H1 (cell line): ENCODE data around the gene RPS6KA5. TPM values are rescaled to one million over a fixed set of nuclear protein-coding genes. Genes with fewer than 3 reads are reported as not detected.

ENCODE experiments used
- CTCF ChIA-PET: fragments of 300-600 bp; sonication (Branson Sonifier 250); formaldehyde crosslinking; loops from one replicate; lab custom pipeline; 2021; ENCODE audit not compliant: partially characterized antibody; lab: Charles Lee
- POLR2A ChIA-PET: fragments of 300-600 bp; sonication (Branson Sonifier 250); formaldehyde crosslinking; loops from one replicate; lab custom pipeline; 2021; ENCODE audit warnings: inconsistent platforms; ENCODE audit not compliant: partially characterized antibody; lab: Charles Lee
- DNase-seq, 2 experiments: peaks; one replicate each; pipeline versions ENCODE4 v3.0.0 to v3.0.0-alpha.2; 2010 to 2022; ENCODE audit warnings: low spot score in 2 of 2, low read depth in 1 of 2, mixed read lengths in 1 of 2
- FAIRE-seq: peaks from 2 replicates; lab custom pipeline; 2011; peaks lifted over from hg19 to GRCh38; lab: Jason Lieb, UNC
- H2AFZ ChIP-seq: 2 replicates; pipeline ENCODE4 v1.8.1; 2012; ENCODE audit warnings: low read length, inconsistent platforms
- H2AK5ac ChIP-seq: 2 replicates; pipeline ENCODE4 v1.6.1; 2013; ENCODE audit warnings: low read depth, low read length
- H2BK120ac ChIP-seq: replicated peaks from 2 replicates; pipeline ENCODE3; 2013; ENCODE audit warnings: low read depth, low read length, inconsistent platforms
- H2BK12ac ChIP-seq: 2 replicates; pipeline ENCODE4 v1.6.1; 2013; ENCODE audit warnings: low read depth, low read length
- H2BK15ac ChIP-seq: 2 replicates; pipeline ENCODE4 v1.6.1; 2013; ENCODE audit warnings: low read length
- H2BK20ac ChIP-seq: 2 replicates; pipeline ENCODE4 v1.6.1; 2013; ENCODE audit warnings: low read length
- H2BK5ac ChIP-seq: 2 replicates; pipeline ENCODE4 v1.6.1; 2013; ENCODE audit warnings: low read depth, low read length
- H3K14ac ChIP-seq: 2 replicates; pipeline ENCODE4 v1.6.1; 2013; ENCODE audit warnings: inconsistent platforms; ENCODE audit not compliant: insufficient read length
- H3K18ac ChIP-seq: 2 replicates; pipeline ENCODE4 v1.6.1; 2013; ENCODE audit warnings: low read length; ENCODE audit errors: extremely low read depth
- H3K23ac ChIP-seq: 2 replicates; pipeline ENCODE4 v1.6.1; 2013; ENCODE audit warnings: inconsistent platforms; ENCODE audit not compliant: insufficient read length
- H3K23me2 ChIP-seq: 2 replicates; pipeline ENCODE4 v1.6.1; 2013; ENCODE audit warnings: low read depth, low read length
- H3K27ac ChIP-seq: 2 replicates; pipeline ENCODE4 v1.6.1; 2011; ENCODE audit warnings: low read depth, low read length, inconsistent platforms
- H3K27me3 ChIP-seq, 4 experiments: replicated peaks in 1 of 4; 1 replicate in 1 of 4; 2 replicates in 3 of 4; pipeline versions ENCODE4 v1.6.1 to v1.8.1; 2011 to 2013; ENCODE audit warnings: low read length in 3 of 4, mild to moderate bottlenecking in 3 of 4, inconsistent platforms in 2 of 4, mixed read lengths in 2 of 4, moderate library complexity in 1 of 4; ENCODE audit not compliant: control insufficient read depth in 3 of 4, insufficient read depth in 3 of 4; ENCODE audit errors: extremely low read depth in 1 of 4
- H3K36me3 ChIP-seq, 4 experiments: 2 replicates each; pipeline versions ENCODE4 v1.6.1 to v1.8.1; 2011 to 2013; ENCODE audit warnings: mild to moderate bottlenecking in 4 of 4, low read length in 3 of 4, moderate library complexity in 2 of 4, control low read depth in 1 of 4, inconsistent platforms in 1 of 4; ENCODE audit not compliant: insufficient read depth in 4 of 4, control insufficient read depth in 2 of 4
- H3K4ac ChIP-seq: replicated peaks from 2 replicates; pipeline ENCODE3; 2013; ENCODE audit warnings: low read length, low read depth, mixed read lengths, inconsistent platforms; ENCODE audit not compliant: insufficient read length
- H3K4me1 ChIP-seq, 4 experiments: replicated peaks in 1 of 4; 1 replicate in 1 of 4; 2 replicates in 3 of 4; pipeline versions ENCODE4 v1.6.1 to v1.8.1; 2011 to 2013; ENCODE audit warnings: low read length in 3 of 4, inconsistent platforms in 2 of 4, mixed read lengths in 1 of 4; ENCODE audit not compliant: insufficient read depth in 4 of 4, control insufficient read depth in 3 of 4
- H3K4me2 ChIP-seq, 2 experiments: 2 replicates each; pipeline versions ENCODE4 v1.6.1 to v1.8.1; 2011 to 2013; ENCODE audit warnings: low read depth in 2 of 2, low read length in 2 of 2, control low read depth in 1 of 2, inconsistent platforms in 1 of 2, mild to moderate bottlenecking in 1 of 2; ENCODE audit not compliant: insufficient read depth in 1 of 2
- H3K4me3 ChIP-seq, 4 experiments: fragments of 200-600, 300-600 bp in 1 of 4; sonication (generic), shearing (Covaris generic), sonication (Bioruptor Twin) in 1 of 4; 2 replicates each; pipeline versions ENCODE4 v1.5.1 to v1.8.1; 2011 to 2016; ENCODE audit warnings: low read length in 4 of 4, low read depth in 3 of 4, control low read depth in 2 of 4, inconsistent platforms in 2 of 4, mild to moderate bottlenecking in 2 of 4, mixed read lengths in 1 of 4, moderate library complexity in 1 of 4; ENCODE audit not compliant: insufficient read depth in 2 of 4; ENCODE audit errors: extremely low read depth in 1 of 4
- H3K56ac ChIP-seq: replicated peaks from 2 replicates; pipeline ENCODE3; 2013; ENCODE audit warnings: low read depth, mild to moderate bottlenecking, mixed read lengths, low read length, inconsistent platforms; ENCODE audit not compliant: insufficient read length
- H3K79me1 ChIP-seq: 2 replicates; pipeline ENCODE4 v1.6.1; 2013; ENCODE audit warnings: low read depth, low read length, control low read depth
- H3K79me2 ChIP-seq, 2 experiments: 2 replicates each; pipeline versions ENCODE4 v1.6.1 to v1.8.1; 2012 to 2013; ENCODE audit warnings: low read length in 2 of 2, mild to moderate bottlenecking in 2 of 2, inconsistent platforms in 1 of 2; ENCODE audit not compliant: insufficient read depth in 2 of 2, control insufficient read depth in 1 of 2
- H3K9ac ChIP-seq, 4 experiments: replicated peaks in 1 of 4; 1 replicate in 1 of 4; 2 replicates in 3 of 4; pipeline versions ENCODE4 v1.6.1 to v1.8.1; 2011 to 2013; ENCODE audit warnings: low read depth in 3 of 4, low read length in 3 of 4, control low read depth in 2 of 4, mild to moderate bottlenecking in 2 of 4, moderate library complexity in 2 of 4, inconsistent platforms in 1 of 4; ENCODE audit errors: extremely low read depth in 1 of 4
- H3K9me3 ChIP-seq, 2 experiments: 2 replicates each; pipeline versions ENCODE4 v1.6.1 to v1.8.1; 2012 to 2013; ENCODE audit warnings: mild to moderate bottlenecking in 2 of 2, moderate library complexity in 2 of 2, control low read depth in 1 of 2, inconsistent platforms in 1 of 2, low read depth in 1 of 2, low read length in 1 of 2, mixed read lengths in 1 of 2; ENCODE audit not compliant: insufficient read depth in 2 of 2
- H4K20me1 ChIP-seq, 2 experiments: replicated peaks in 1 of 2; 2 replicates each; pipeline versions ENCODE3 to v1.8.1; 2011 to 2013; ENCODE audit warnings: inconsistent platforms in 2 of 2, low read length in 2 of 2, mild to moderate bottlenecking in 1 of 2; ENCODE audit not compliant: insufficient read depth in 2 of 2, control insufficient read depth in 1 of 2
- H4K5ac ChIP-seq: 2 replicates; pipeline ENCODE4 v1.6.1; 2013; ENCODE audit warnings: low read length, low read depth, mixed read lengths, inconsistent platforms; ENCODE audit not compliant: insufficient read length
- H4K8ac ChIP-seq: 2 replicates; pipeline ENCODE4 v1.8.0; 2013; ENCODE audit warnings: mild to moderate bottlenecking, moderate library complexity, low read length, inconsistent platforms; ENCODE audit not compliant: insufficient read depth; ENCODE audit errors: extremely low read depth
- H4K91ac ChIP-seq: replicated peaks from 2 replicates; pipeline ENCODE3; 2013; ENCODE audit warnings: low read length, mixed read lengths, inconsistent platforms; ENCODE audit not compliant: insufficient read length
- PHF8 ChIP-seq: fragments of 200-600 bp; sonication (generic); conservative IDR thresholded peaks from 2 replicates; pipeline ENCODE4 v1.7.1; 2012; ENCODE audit warnings: low read depth, mild to moderate bottlenecking, inconsistent platforms, low read length, moderate library complexity
- TCF12 ChIP-seq: IDR thresholded peaks from 2 replicates; pipeline ENCODE4 v1.6.1; 2011; ENCODE audit warnings: low read depth, mild to moderate bottlenecking, low read length
- WGBS, 2 experiments: shearing (Covaris generic) in 1 of 2; methylation state at CpG; one replicate each; pipeline versions ENCODE4 v1.1.6 to v1.1.7; 2013 to 2015; ENCODE audit warnings: low lambda C conversion rate in 2 of 2, mixed read lengths in 2 of 2, inconsistent platforms in 1 of 2, low coverage in 1 of 2, missing lambda C conversion rate in 1 of 2; ENCODE audit not compliant: insufficient replicate concordance in 2 of 2, insufficient coverage in 1 of 2, insufficient read length in 1 of 2; ENCODE audit errors: extremely low coverage in 1 of 2, missing lambda C conversion rate in 1 of 2; 5-methylcytosine and 5-hydroxymethylcytosine counted together
- polyA plus RNA-seq, 7 experiments: library from polyadenylated mRNA; depleted of rRNA in 3 of 7; stranded (reverse) in 5 of 7; unstranded in 2 of 7; fragments of >200 nt in 5 of 7; fragments of 200-250 nt in 2 of 7; gene quantifications; 1 replicate in 5 of 7; 2 replicates in 1 of 7; 4 replicates in 1 of 7; pipeline versions ENCODE4 v1.2.1 to v1.2.3, GENCODE V29; 2011 to 2013; ENCODE audit warnings: missing spikeins in 2 of 7, mixed read lengths in 2 of 7
- total RNA-seq: library from RNA; stranded (reverse); fragmentation: NEBNext Ultra II Directional; extraction: Animal tissue kit (Norgen Biotek cat#: 25700); gene quantifications from 2 replicates; pipeline ENCODE4 v1.2.1, GENCODE V29; 2021

Gene RPS6KA5
- total and polyA plus RNA-seq, 2 of the 8 experiments (the other 6 are each of a cell fraction or from before 2014, with no cell fraction given): 0.85 to 3.1 TPM

DNA sequence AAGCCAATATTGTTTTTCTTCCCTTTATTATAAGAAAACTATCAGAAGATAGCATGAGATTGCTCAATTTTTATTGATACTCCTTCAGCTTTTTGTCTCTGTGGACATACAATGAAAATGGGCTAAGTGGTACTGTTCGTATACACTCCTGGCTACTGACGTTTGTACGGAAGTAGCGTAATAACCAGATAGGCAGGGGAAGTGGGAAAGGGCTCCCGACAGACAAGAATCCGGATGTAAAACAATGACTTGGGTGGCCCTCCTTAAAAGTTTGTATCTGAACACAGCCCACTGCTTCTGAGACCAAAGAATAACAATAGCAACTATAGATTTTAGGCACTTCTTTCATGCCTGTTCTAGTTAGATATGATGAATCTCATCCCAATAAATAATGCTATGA is 99.6 kb downstream of the RPS6KA5 start:
- POLR2A ChIA-PET: interaction anchor here (0.5 to 0.9 kb wide), 2 partner anchors 10 to 174 kb away, joined by 3 read pairs; no protein-coding TSS in a partner anchor
- Histone ChIP-seq H3K23me2 (no peaks in the 10 kb centered on the region), H3K56ac (no peak overlapping the region), H3K9me3 (no peaks in the 10 kb centered on the region), H3K27ac (no peak overlapping the region), H4K91ac (no peak overlapping the region), H2AK5ac (no peak overlapping the region), H2AFZ (no peak overlapping the region), H3K23ac (no peak overlapping the region), H3K79me2 (no peaks in the 10 kb centered on the region), H3K9ac (no peak overlapping the region), H3K4me1 (no peaks in the 10 kb centered on the region), H2BK120ac (no peak overlapping the region), H2BK20ac (no peak overlapping the region), H4K20me1 (no peaks in the 10 kb centered on the region), H3K4me2 (no peak overlapping the region), H3K27me3 (no peaks in the 10 kb centered on the region), H3K18ac (no peak overlapping the region), H3K36me3 (no peaks in the 10 kb centered on the region), H4K8ac (no peak overlapping the region), H4K5ac (no peak overlapping the region), H2BK5ac (no peak overlapping the region), H3K4ac (no peak overlapping the region), H3K4me3 (no peak overlapping the region), H2BK12ac (no peak overlapping the region), H3K79me1 (no peaks in the 10 kb centered on the region), H3K14ac (no peak overlapping the region), H2BK15ac (no peak overlapping the region)
- no peak for TF ChIP-seq PHF8
- no peak for TF ChIP-seq TCF12
- no peak for FAIRE-seq
- 93% methylated on average over 6 of the region's 6 CpGs; no CpG with 5 or more reads in 1 of the 2 experiments for WGBS, 2 experiments
- DNase-seq: no peak
- CTCF ChIA-PET: interaction anchor here (1.6 kb wide), 1 partner anchor 58 kb away, joined by 5 read pairs; no protein-coding TSS in a partner anchor
